ENCODE data around the gene FTCD. TPM values are rescaled to one million over a fixed set of nuclear protein-coding genes. Genes with fewer than 3 reads are reported as not detected.
A peak's percentile ranks its signal among the peaks of the same experiment; 100 is the strongest.
"Not testable (repeated sequence)": the region's sequence is repeated elsewhere in the genome, so short reads cannot be mapped to it uniquely, and the experiment has no call there.

Gene FTCD
- total and polyA plus RNA-seq, 12 donors, result 0.14 to 4.4 (median 1.1) TPM

DNA sequence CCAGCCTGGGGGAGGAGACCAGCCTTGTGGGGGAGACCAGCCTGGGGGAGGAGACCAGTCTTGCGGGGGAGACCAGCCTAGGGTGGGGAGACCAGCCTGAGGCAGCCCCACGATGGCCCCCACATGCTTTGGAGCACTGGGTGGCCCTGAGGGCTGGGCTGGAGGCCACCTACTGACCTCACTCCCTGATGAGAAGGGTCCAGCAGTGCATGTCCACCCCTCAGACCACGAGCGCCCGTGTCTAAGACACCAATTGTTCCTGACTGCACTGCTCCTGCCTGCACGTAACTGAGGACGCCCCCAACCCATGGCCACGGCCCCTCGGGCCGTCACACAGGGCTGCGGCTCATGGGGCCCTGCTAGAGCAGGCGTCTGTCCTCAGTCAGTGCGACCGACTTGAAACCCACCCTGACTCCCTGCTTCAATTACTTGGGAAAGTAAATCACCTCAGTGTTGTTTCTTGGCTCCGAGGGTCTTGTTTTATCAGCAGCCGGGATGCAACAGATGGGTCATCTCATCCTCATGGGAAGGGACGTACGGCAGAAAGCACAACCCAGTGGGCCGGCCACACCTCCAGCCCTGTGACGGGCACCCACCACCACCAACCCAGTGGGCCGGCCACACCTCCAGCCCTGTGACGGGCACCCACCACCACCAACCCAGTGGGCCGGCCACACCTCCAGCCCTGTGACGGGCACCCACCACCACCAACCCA lies 28.7 kb upstream of the FTCD start, which contains the start of gene SPATC1L:
Gene SPATC1L, minus strand, starts transcription at position 550 of the 715 bp plus-strand sequence. CDS start 1,643 bp downstream, outside the sequence.
- DNase-seq, result peak; percentile 61 to 71
- WGBS, 2 donors, result 3 to 24% methylated on average over 20 to 21 of the region's 24 CpGs
- H3K27me3 ChIP-seq, result no peaks in the 10 kb centered on the region
- TF ChIP-seq, protein P1, sequence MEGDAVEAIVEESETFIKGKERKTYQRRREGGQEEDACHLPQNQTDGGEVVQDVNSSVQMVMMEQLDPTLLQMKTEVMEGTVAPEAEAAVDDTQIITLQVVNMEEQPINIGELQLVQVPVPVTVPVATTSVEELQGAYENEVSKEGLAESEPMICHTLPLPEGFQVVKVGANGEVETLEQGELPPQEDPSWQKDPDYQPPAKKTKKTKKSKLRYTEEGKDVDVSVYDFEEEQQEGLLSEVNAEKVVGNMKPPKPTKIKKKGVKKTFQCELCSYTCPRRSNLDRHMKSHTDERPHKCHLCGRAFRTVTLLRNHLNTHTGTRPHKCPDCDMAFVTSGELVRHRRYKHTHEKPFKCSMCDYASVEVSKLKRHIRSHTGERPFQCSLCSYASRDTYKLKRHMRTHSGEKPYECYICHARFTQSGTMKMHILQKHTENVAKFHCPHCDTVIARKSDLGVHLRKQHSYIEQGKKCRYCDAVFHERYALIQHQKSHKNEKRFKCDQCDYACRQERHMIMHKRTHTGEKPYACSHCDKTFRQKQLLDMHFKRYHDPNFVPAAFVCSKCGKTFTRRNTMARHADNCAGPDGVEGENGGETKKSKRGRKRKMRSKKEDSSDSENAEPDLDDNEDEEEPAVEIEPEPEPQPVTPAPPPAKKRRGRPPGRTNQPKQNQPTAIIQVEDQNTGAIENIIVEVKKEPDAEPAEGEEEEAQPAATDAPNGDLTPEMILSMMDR (IDR thresholded peaks at IDR 0.05), result no peak
- ATAC-seq, result peak in 7 of 8 donors; percentile 64 to 79 (median 75)
- no peaks in the 10 kb centered on the region for H3K9me3 ChIP-seq
- H3K4me3 ChIP-seq, result peak within 1 kb of the TSS; percentile 52 to 96 (median 68)
- H3K36me3 ChIP-seq, result peaks cover 0 to under 1% (median 0%) of the 10 kb centered on the region in 9 donors
- peaks cover 6 to 29% (median 23%) of the 10 kb centered on the region in 9 donors for H3K4me1 ChIP-seq
- H3K27ac ChIP-seq, result peak within 1 kb of the TSS; percentile 65 to 97 (median 82)
- intact Hi-C loops (cut with DNase I), result loop anchor here in 1 of 10 donors (10.0 kb wide), 2 partner anchors 101 to 141 kb away; partner anchors contain the start of genes C21orf58, MCM3AP, PCNT and YBEY

GRCh38 chr21:46183337-46183909 lies 28.0 kb upstream of the FTCD start:
- H3K27me3 ChIP-seq, ATAC-seq, H3K36me3 ChIP-seq, H3K9me3 ChIP-seq, DNase-seq: not testable (repeated sequence)
- WGBS, 2 donors, result 62 to 69% methylated on average over 5 to 6 of the region's 13 CpGs
- Histone ChIP-seq H3K27ac (peak overlapping the region in 1 of 10 donors; percentile 66), H3K4me3 (peak overlapping the region in 7 of 10 donors; percentile 51 to 96 (median 67)), H3K4me1 (peaks cover 3 to 22% (median 16%) of the 10 kb centered on the region in 9 donors)
- intact Hi-C loops (cut with DNase I), result loop anchor here in 1 of 10 donors (10.0 kb wide), 2 partner anchors 101 to 141 kb away; partner anchors contain the start of genes C21orf58, MCM3AP, PCNT and YBEY

- peak in 3 of 8 donors; percentile 2 to 39 (median 25) for ATAC-seq
- Histone ChIP-seq H3K27ac (no peak overlapping the region), H3K27me3 (no peaks in the 10 kb centered on the region), H3K4me3 (no peak overlapping the region), H3K36me3 (no peaks in the 10 kb centered on the region), H3K9me3 (no peaks in the 10 kb centered on the region), H3K4me1 (peaks cover 0 to 15% (median 10%) of the 10 kb centered on the region in 9 donors)
- TF ChIP-seq, protein P1 (IDR thresholded peaks at IDR 0.05), result no peak
- peak in 1 of 2 donors; percentile 51 for DNase-seq
- intact Hi-C loops (cut with DNase I), result loop anchor here in 1 of 10 donors (10.0 kb wide), 2 partner anchors 102 to 142 kb away; partner anchors contain the start of genes C21orf58, MCM3AP, PCNT and YBEY
- WGBS, 2 donors, result 90 to 91% methylated on average over 43 to 44 of the region's 44 CpGs
These were observed 27.4 kb upstream of the FTCD start for GRCh38 chr21:46182548-46183336.

- H3K4me3 ChIP-seq, result no peak overlapping the region
- no peaks in the 10 kb centered on the region for H3K36me3 ChIP-seq
- H3K4me1 ChIP-seq, result peaks cover 0 to 14% (median 7%) of the 10 kb centered on the region in 9 donors
- no peak for ATAC-seq
- WGBS, 2 donors, result 86 to 88% methylated on average over 16 of the region's 16 CpGs
- peak in 1 of 2 donors; percentile 11 for DNase-seq
- TF ChIP-seq, protein P1 (IDR thresholded peaks at IDR 0.05), result no peak
- H3K27me3 ChIP-seq, result no peaks in the 10 kb centered on the region
- H3K27ac ChIP-seq, result no peak overlapping the region
- intact Hi-C loops (cut with DNase I), result loop anchor here in 1 of 10 donors (10.0 kb wide), 2 partner anchors 103 to 143 kb away; partner anchors contain the start of genes C21orf58, MCM3AP, PCNT and YBEY
- peaks cover 0 to under 1% (median 0%) of the 10 kb centered on the region in 11 donors for H3K9me3 ChIP-seq
These were observed 26.7 kb upstream of the FTCD start for GRCh38 chr21:46181953-46182547.
